ENCODE measurements around the gene TOP2A. TPM values are rescaled to one million over a fixed set of nuclear protein-coding genes. Genes with fewer than 3 reads are reported as not detected.

TOP2A gene
- polyA plus RNA-seq, 1 donor from 2014 or later: 7.8 TPM

DNA sequence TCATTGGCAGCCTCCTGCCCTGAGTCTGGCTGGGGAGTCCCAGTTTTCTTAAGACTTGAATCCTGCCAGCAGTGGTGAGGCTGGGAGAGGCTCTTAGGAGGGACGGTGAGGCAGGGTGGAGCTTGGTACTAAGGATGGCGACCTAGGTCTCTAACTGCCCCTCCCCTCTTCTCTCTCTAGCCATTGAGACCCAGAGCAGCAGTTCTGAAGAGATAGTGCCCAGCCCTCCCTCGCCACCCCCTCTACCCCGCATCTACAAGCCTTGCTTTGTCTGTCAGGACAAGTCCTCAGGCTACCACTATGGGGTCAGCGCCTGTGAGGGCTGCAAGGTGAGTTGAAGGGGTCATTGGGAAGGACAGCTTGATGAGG, 69.6 kb downstream of the TOP2A start:
- TF ChIP-seq TAF1 (IDR thresholded peaks at IDR 0.05; ENCODE audit: low read depth): no peak
- no peak for TF ChIP-seq POLR2AphosphoS5 (IDR thresholded peaks at IDR 0.05)
- TF ChIP-seq EZH2 (IDR thresholded peaks at IDR 0.05; ENCODE audit: borderline replicate concordance, insufficient read depth, low read length, poor library complexity, severe bottlenecking): no peak
- TF ChIP-seq REST (IDR thresholded peaks at IDR 0.05; ENCODE audit: borderline replicate concordance): no peak
- no peak for TF ChIP-seq MXI1 (conservative IDR thresholded peaks at IDR 0.05; ENCODE audit: poor library complexity, severe bottlenecking)
- no peak for TF ChIP-seq EP300 (conservative IDR thresholded peaks at IDR 0.05; ENCODE audit: poor library complexity, severe bottlenecking)
- TF ChIP-seq SMC3 (conservative IDR thresholded peaks at IDR 0.05; ENCODE audit: poor library complexity): no peak
- no peak for TF ChIP-seq RAD21 (conservative IDR thresholded peaks at IDR 0.05)
- TF ChIP-seq, protein P1, sequence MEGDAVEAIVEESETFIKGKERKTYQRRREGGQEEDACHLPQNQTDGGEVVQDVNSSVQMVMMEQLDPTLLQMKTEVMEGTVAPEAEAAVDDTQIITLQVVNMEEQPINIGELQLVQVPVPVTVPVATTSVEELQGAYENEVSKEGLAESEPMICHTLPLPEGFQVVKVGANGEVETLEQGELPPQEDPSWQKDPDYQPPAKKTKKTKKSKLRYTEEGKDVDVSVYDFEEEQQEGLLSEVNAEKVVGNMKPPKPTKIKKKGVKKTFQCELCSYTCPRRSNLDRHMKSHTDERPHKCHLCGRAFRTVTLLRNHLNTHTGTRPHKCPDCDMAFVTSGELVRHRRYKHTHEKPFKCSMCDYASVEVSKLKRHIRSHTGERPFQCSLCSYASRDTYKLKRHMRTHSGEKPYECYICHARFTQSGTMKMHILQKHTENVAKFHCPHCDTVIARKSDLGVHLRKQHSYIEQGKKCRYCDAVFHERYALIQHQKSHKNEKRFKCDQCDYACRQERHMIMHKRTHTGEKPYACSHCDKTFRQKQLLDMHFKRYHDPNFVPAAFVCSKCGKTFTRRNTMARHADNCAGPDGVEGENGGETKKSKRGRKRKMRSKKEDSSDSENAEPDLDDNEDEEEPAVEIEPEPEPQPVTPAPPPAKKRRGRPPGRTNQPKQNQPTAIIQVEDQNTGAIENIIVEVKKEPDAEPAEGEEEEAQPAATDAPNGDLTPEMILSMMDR (IDR thresholded peaks at IDR 0.05; ENCODE audit: poor library complexity, severe bottlenecking): no peak
- no peak overlapping the region for H3K9ac ChIP-seq (ENCODE audit: low read length)
- no peaks in the 10 kb centered on the region for H3F3A ChIP-seq (ENCODE audit: insufficient read depth, low read length, poor library complexity, severe bottlenecking)
- H3K4me2 ChIP-seq (ENCODE audit: low read length): no peak overlapping the region
- peak overlapping the region; percentile 99 for H3K27ac ChIP-seq (ENCODE audit: low read length)
- no peak overlapping the region for H2AFZ ChIP-seq (ENCODE audit: low read depth, low read length)
- no peaks in the 10 kb centered on the region for H3K9me2 ChIP-seq (ENCODE audit: insufficient read depth, low read length)
- H3K36me3 ChIP-seq (ENCODE audit: insufficient read depth, low read length): no peaks in the 10 kb centered on the region
- no peaks in the 10 kb centered on the region for H3K9me3 ChIP-seq (ENCODE audit: low read length)
- no peaks in the 10 kb centered on the region for H4K20me1 ChIP-seq (ENCODE audit: insufficient read depth)
- H3K79me2 ChIP-seq (replicated peaks; ENCODE audit: insufficient read depth, low read length): peaks cover 49% of the 10 kb centered on the region
- H3K27me3 ChIP-seq (ENCODE audit: insufficient read depth, low read depth, low read length): no peaks in the 10 kb centered on the region
- no peak overlapping the region for H3K4me3 ChIP-seq (ENCODE audit: low read length)

- Histone ChIP-seq H3K9me2 (ENCODE audit: insufficient read depth, low read length) (no peaks in the 10 kb centered on the region), H3K4me3 (ENCODE audit: low read length) (peak overlapping the region; percentile 91), H3K27ac (ENCODE audit: low read length) (peak overlapping the region; percentile 99), H3K79me2 (replicated peaks; ENCODE audit: insufficient read depth, low read length) (peaks cover 55% of the 10 kb centered on the region), H3K36me3 (ENCODE audit: insufficient read depth, low read length) (no peaks in the 10 kb centered on the region), H3K9ac (ENCODE audit: low read length) (peak overlapping the region; percentile 9), H3K27me3 (ENCODE audit: insufficient read depth, low read depth, low read length) (no peaks in the 10 kb centered on the region), H2AFZ (ENCODE audit: low read depth, low read length) (no peak overlapping the region), H3K4me2 (ENCODE audit: low read length) (no peak overlapping the region), H3F3A (ENCODE audit: insufficient read depth, low read length, poor library complexity, severe bottlenecking) (no peaks in the 10 kb centered on the region), H3K9me3 (ENCODE audit: low read length) (no peaks in the 10 kb centered on the region), H4K20me1 (ENCODE audit: insufficient read depth) (no peaks in the 10 kb centered on the region)
- TF ChIP-seq, protein P1 (IDR thresholded peaks at IDR 0.05; ENCODE audit: poor library complexity, severe bottlenecking): no peak
- TF ChIP-seq EP300 (conservative IDR thresholded peaks at IDR 0.05; ENCODE audit: poor library complexity, severe bottlenecking): no peak
- TF ChIP-seq RAD21 (conservative IDR thresholded peaks at IDR 0.05): no peak
- no peak for TF ChIP-seq EZH2 (IDR thresholded peaks at IDR 0.05; ENCODE audit: borderline replicate concordance, insufficient read depth, low read length, poor library complexity, severe bottlenecking)
- no peak for TF ChIP-seq POLR2AphosphoS5 (IDR thresholded peaks at IDR 0.05)
These were observed 70.2 kb downstream of the TOP2A start for GRCh38 chr17:40347319-40348135.

Data from neural cell (in vitro differentiated cells).